GM12872 (cell line): Measurements from ENCODE around the gene DPEP2NB.

Source experiments
- CTCF ChIP-seq: IDR thresholded peaks from 3 replicates; pipeline ENCODE4 v1.5.1; 2011; ENCODE audit warnings: low read depth, mild to moderate bottlenecking, low read length, moderate library complexity; ENCODE audit not compliant: insufficient read depth

Gene DPEP2NB

DNA sequence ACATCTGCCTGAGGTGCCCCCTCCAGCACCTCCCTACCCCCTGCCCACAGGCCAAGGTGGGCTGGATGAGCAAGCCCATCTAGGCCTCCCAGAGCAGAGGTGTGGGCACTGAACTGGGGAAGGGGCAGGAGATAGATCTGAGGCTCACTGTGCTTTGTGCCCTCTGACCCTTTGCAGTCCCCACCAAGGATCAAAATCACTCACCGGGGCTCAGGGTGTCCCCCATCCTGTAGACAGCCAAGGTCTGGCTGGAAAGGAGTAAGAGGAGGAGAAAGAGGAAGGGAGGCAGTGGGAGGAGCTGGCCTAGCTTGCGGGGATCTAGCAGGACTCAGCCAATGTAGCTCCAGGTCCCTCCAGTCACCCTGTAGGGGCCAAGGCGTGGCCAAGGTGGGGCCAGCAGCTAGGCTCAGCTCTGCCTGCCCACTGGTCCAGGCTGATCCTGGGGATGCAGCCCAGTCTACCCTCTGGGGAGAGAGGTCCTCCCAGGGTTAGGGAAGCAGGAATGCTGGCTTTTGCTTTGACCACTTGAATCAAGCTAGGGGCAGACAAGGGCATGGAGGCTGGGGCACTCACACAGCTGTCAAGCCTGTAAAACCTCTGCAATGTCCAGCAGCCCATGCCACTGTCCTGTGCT, 49.0 kb downstream of the DPEP2NB start:
- TF ChIP-seq CTCF: no peak

DNA sequence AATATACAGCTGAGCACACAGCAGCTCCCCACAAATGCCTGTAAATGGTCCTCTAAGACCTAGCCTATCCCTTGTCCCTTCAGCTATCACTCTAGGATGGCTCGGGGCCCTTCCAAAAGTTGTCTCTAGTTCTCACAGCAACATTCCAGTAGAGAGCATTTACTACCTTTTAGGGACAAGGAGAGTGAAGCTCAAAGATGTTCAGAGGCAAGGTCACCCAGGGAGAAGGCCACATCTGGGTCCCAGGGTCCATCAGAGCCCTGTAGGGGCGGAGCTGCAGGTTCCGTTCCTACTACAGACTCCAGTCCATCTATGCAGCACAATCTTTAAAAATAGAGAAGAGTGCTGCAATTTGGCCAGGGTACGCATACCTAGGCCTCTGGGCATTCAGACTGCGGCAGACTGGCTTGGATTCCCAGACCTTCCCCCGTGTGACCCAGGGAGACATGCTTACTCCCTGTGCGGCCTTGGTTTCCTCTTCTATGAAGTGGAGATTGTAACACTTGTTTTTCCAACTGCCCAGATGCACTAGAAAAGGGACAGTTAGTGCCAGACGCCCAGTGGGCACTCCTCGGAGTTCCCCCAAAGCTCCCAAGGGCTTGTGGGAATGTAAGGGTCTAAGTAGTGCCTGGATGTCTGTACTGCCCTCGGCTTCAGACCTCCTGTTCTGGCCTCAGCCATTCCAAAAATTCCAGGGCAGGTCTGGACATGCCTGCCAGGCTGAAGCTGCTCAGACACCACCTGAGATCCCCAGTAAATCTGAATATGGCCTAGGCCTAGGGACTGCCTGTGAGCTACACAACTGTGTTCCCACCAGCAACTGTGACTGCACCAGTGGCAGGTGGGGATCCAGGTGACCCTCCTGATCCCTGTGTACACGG, 49.8 kb downstream of the DPEP2NB start:
- TF ChIP-seq CTCF: no peak

DNA sequence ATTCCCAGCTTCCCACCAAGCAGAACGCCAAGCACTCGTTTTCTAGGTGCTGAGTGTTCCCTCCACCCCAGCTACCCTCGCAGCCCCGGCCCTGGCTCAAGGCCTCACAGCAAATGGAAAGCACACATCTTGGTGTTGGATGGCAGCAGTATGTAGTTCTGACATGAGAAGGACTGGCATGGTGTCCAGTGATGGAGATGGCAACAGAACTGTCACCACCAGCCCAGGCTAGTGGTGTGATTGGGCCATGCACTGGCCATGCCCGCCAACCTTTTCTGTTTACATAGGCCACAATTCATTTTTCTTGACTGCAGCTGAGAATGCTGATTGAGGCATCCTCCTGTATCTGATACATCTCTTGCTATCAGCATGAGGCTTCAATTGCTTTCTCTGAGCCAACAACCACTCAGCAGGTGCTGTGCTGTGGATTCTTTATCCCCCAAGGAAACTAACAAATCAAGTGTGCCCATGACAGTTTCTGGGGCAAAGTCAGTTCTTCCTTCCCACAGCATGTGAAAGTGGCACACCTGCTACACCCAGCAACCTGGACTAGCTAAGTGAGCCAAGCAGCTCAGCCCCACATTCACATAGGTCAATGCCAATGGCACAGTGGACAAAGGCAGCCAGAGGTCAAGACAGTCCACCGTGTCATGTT, 51.1 kb downstream of the DPEP2NB start:
- TF ChIP-seq CTCF: no peak

- TF ChIP-seq CTCF: no peak
Observed at GRCh38 chr16:67963662-67964321, 51.9 kb downstream of the DPEP2NB start.
